Hematopoietic multipotent progenitor cell (in vitro differentiated cells): ENCODE data around the gene P2RY11. TPM values are rescaled to one million over a fixed set of nuclear protein-coding genes. Genes with fewer than 3 reads are reported as not detected.

Source experiments
- DNase-seq, 3 donors: peaks; one replicate each; pipeline ENCODE4 v3.0.0-alpha.2; 2011 to 2015; ENCODE audit warnings: low read depth in 2 of 3, low spot score in 2 of 3
- total RNA-seq: library from RNA; depleted of rRNA; stranded (reverse); fragments of >200 nt; gene quantifications from one replicate; pipeline ENCODE4 v1.2.3, GENCODE V29; 2012

Gene P2RY11
- total RNA-seq, 1 donor, result 25.0 TPM

GRCh38 chr19:10112895-10113591, 1.6 kb downstream of the P2RY11 start:
- DNase-seq, result peak in 1 of 3 donors; percentile 51

- DNase-seq, result no peak
Observed at GRCh38 chr19:10113592-10113963, 2.1 kb downstream of the P2RY11 start.

- no peak for DNase-seq
Observed at GRCh38 chr19:10113964-10114650, 2.6 kb downstream of the P2RY11 start.

GRCh38 chr19:10114651-10115391, 3.3 kb downstream of the P2RY11 start:
- no peak for DNase-seq

GRCh38 chr19:10115392-10116084, 4.0 kb downstream of the P2RY11 start:
- no peak for DNase-seq

GRCh38 chr19:10116085-10116865, 4.8 kb downstream of the P2RY11 start:
- DNase-seq, result no peak

- no peak for DNase-seq
Observed at GRCh38 chr19:10116866-10117616, 5.5 kb downstream of the P2RY11 start.

- no peak for DNase-seq
Observed at GRCh38 chr19:10118960-10119359, 7.5 kb downstream of the P2RY11 start.

GRCh38 chr19:10120538-10121189, 9.2 kb downstream of the P2RY11 start:
- no peak for DNase-seq

- no peak for DNase-seq
Observed at GRCh38 chr19:10122045-10122444, 10.6 kb downstream of the P2RY11 start.

- no peak for DNase-seq
Observed at GRCh38 chr19:10124429-10124828, 12.9 kb downstream of the P2RY11 start.

- DNase-seq, result peak in 2 of 3 donors; percentile 56 to 90
Observed at GRCh38 chr19:10126213-10126639, 14.7 kb downstream of the P2RY11 start.

GRCh38 chr19:10132905-10133304, 21.4 kb downstream of the P2RY11 start:
- DNase-seq, result no peak

- no peak for DNase-seq
Observed at GRCh38 chr19:10133596-10133995, 22.1 kb downstream of the P2RY11 start.

GRCh38 chr19:10134040-10134439, 22.5 kb downstream of the P2RY11 start:
- DNase-seq, result no peak

- no peak for DNase-seq
Observed at GRCh38 chr19:10135551-10136334, 24.2 kb downstream of the P2RY11 start.

GRCh38 chr19:10136936-10137335, 25.4 kb downstream of the P2RY11 start:
- DNase-seq, result no peak
